ENCODE measurements around the gene HIBADH.
"Not testable (repeated sequence)": the region's sequence is repeated elsewhere in the genome, so short reads cannot be mapped to it uniquely, and the experiment has no call there.

HIBADH gene

GRCh38 chr7:27663989-27664331, 1.3 kb upstream of the HIBADH start:
- H3K27ac Mint-ChIP-seq: no peak overlapping the region
- DNase-seq (no peak), ATAC-seq (no peak)
- H3K9me3 Mint-ChIP-seq: no peaks in the 10 kb centered on the region
- H3K4me1 Mint-ChIP-seq: peaks cover 17% of the 10 kb centered on the region
- no peaks in the 10 kb centered on the region for H3K27me3 Mint-ChIP-seq
- H3K4me3 Mint-ChIP-seq: peak overlapping the region; percentile 21
- H3K36me3 Mint-ChIP-seq (ENCODE audit: low read depth): peaks cover 4% of the 10 kb centered on the region

- no peaks in the 10 kb centered on the region for H3K9me3 Mint-ChIP-seq
- H3K4me1 Mint-ChIP-seq: peaks cover 17% of the 10 kb centered on the region
- peak; percentile 37 for DNase-seq
- peak overlapping the region; percentile 68 for H3K27ac Mint-ChIP-seq
- H3K4me3 Mint-ChIP-seq: peak overlapping the region; percentile 84
- no peaks in the 10 kb centered on the region for H3K27me3 Mint-ChIP-seq
- H3K36me3 Mint-ChIP-seq (ENCODE audit: low read depth): peaks cover 4% of the 10 kb centered on the region
- ATAC-seq: no peak
Observed at GRCh38 chr7:27661811-27662489, 733 bp downstream of the HIBADH start.

- H3K9me3 Mint-ChIP-seq: no peaks in the 10 kb centered on the region
- DNase-seq: no peak
- no peak for ATAC-seq
- H3K27ac Mint-ChIP-seq: no peak overlapping the region
- no peak overlapping the region for H3K4me3 Mint-ChIP-seq
- no peaks in the 10 kb centered on the region for H3K27me3 Mint-ChIP-seq
- H3K4me1 Mint-ChIP-seq: peaks cover 7% of the 10 kb centered on the region
- H3K36me3 Mint-ChIP-seq (ENCODE audit: low read depth): peaks cover 12% of the 10 kb centered on the region
Observed at GRCh38 chr7:27656724-27657123, 6.0 kb downstream of the HIBADH start.

GRCh38 chr7:27655184-27655583, 7.5 kb downstream of the HIBADH start:
- no peaks in the 10 kb centered on the region for H3K27me3 Mint-ChIP-seq
- H3K36me3 Mint-ChIP-seq (ENCODE audit: low read depth): peaks cover 11% of the 10 kb centered on the region
- H3K27ac Mint-ChIP-seq: no peak overlapping the region
- H3K4me3 Mint-ChIP-seq: no peak overlapping the region
- DNase-seq (no peak), ATAC-seq (no peak)
- no peaks in the 10 kb centered on the region for H3K9me3 Mint-ChIP-seq
- H3K4me1 Mint-ChIP-seq: no peaks in the 10 kb centered on the region

GRCh38 chr7:27652518-27652917, 10.2 kb downstream of the HIBADH start:
- H3K9me3 Mint-ChIP-seq: no peaks in the 10 kb centered on the region
- DNase-seq (no peak), ATAC-seq (no peak)
- no peaks in the 10 kb centered on the region for H3K4me1 Mint-ChIP-seq
- H3K36me3 Mint-ChIP-seq (ENCODE audit: low read depth): peaks cover 26% of the 10 kb centered on the region
- no peak overlapping the region for H3K4me3 Mint-ChIP-seq
- H3K27me3 Mint-ChIP-seq: no peaks in the 10 kb centered on the region
- H3K27ac Mint-ChIP-seq: no peak overlapping the region

GRCh38 chr7:27651702-27652101, 11.0 kb downstream of the HIBADH start:
- no peak overlapping the region for H3K27ac Mint-ChIP-seq
- DNase-seq (no peak), ATAC-seq (no peak)
- no peaks in the 10 kb centered on the region for H3K4me1 Mint-ChIP-seq
- no peak overlapping the region for H3K4me3 Mint-ChIP-seq
- no peaks in the 10 kb centered on the region for H3K27me3 Mint-ChIP-seq
- H3K36me3 Mint-ChIP-seq (ENCODE audit: low read depth): peaks cover 29% of the 10 kb centered on the region
- H3K9me3 Mint-ChIP-seq: no peaks in the 10 kb centered on the region

- H3K27me3 Mint-ChIP-seq: no peaks in the 10 kb centered on the region
- no peaks in the 10 kb centered on the region for H3K4me1 Mint-ChIP-seq
- H3K4me3 Mint-ChIP-seq: no peak overlapping the region
- H3K9me3 Mint-ChIP-seq: no peaks in the 10 kb centered on the region
- DNase-seq (no peak), ATAC-seq (no peak)
- no peak overlapping the region for H3K27ac Mint-ChIP-seq
- H3K36me3 Mint-ChIP-seq (ENCODE audit: low read depth): peaks cover 28% of the 10 kb centered on the region
Observed at GRCh38 chr7:27650283-27650682, 12.4 kb downstream of the HIBADH start.

- Mint-ChIP-seq H3K4me3 (no peak overlapping the region), H3K27me3 (no peaks in the 10 kb centered on the region), H3K27ac (no peak overlapping the region), H3K36me3 (ENCODE audit: low read depth) (peaks cover 31% of the 10 kb centered on the region), H3K9me3 (no peaks in the 10 kb centered on the region), H3K4me1 (no peaks in the 10 kb centered on the region)
- ATAC-seq (no peak), DNase-seq (no peak)
Observed at GRCh38 chr7:27647489-27647888, 15.2 kb downstream of the HIBADH start.

- H3K4me3 Mint-ChIP-seq: no peak overlapping the region
- no peaks in the 10 kb centered on the region for H3K4me1 Mint-ChIP-seq
- no peaks in the 10 kb centered on the region for H3K27me3 Mint-ChIP-seq
- peaks cover 31% of the 10 kb centered on the region for H3K36me3 Mint-ChIP-seq (ENCODE audit: low read depth)
- H3K9me3 Mint-ChIP-seq: no peaks in the 10 kb centered on the region
- DNase-seq: no peak
- ATAC-seq: no peak
- H3K27ac Mint-ChIP-seq: no peak overlapping the region
Observed at GRCh38 chr7:27647046-27647445, 15.6 kb downstream of the HIBADH start.

GRCh38 chr7:27642271-27642670, 20.4 kb downstream of the HIBADH start:
- Mint-ChIP-seq H3K4me3 (no peak overlapping the region), H3K4me1 (peaks cover 13% of the 10 kb centered on the region), H3K27ac (no peak overlapping the region)

GRCh38 chr7:27641581-27642230, 21.0 kb downstream of the HIBADH start:
- ATAC-seq: no peak
- Mint-ChIP-seq H3K4me1 (peaks cover 16% of the 10 kb centered on the region), H3K9me3 (peaks cover 4% of the 10 kb centered on the region), H3K4me3 (no peak overlapping the region), H3K27me3 (no peaks in the 10 kb centered on the region), H3K36me3 (ENCODE audit: low read depth) (peaks cover 21% of the 10 kb centered on the region), H3K27ac (no peak overlapping the region)
- DNase-seq: no peak

More at GRCh38 chr7:27642271-27642670, 20.4 kb downstream of the HIBADH start:
- H3K9me3 Mint-ChIP-seq: peaks cover 4% of the 10 kb centered on the region
- H3K27me3 Mint-ChIP-seq: no peaks in the 10 kb centered on the region
- H3K36me3 Mint-ChIP-seq (ENCODE audit: low read depth): peaks cover 23% of the 10 kb centered on the region
- no peak for DNase-seq
- no peak for ATAC-seq

- DNase-seq (no peak), ATAC-seq (no peak)
- Mint-ChIP-seq H3K9me3 (peaks cover 4% of the 10 kb centered on the region), H3K4me3 (no peak overlapping the region), H3K36me3 (ENCODE audit: low read depth) (peaks cover 21% of the 10 kb centered on the region), H3K27ac (no peak overlapping the region), H3K27me3 (no peaks in the 10 kb centered on the region), H3K4me1 (peaks cover 22% of the 10 kb centered on the region)
Observed at GRCh38 chr7:27640884-27641574, 21.7 kb downstream of the HIBADH start.

- H3K27me3 Mint-ChIP-seq: no peaks in the 10 kb centered on the region
- H3K27ac Mint-ChIP-seq: no peak overlapping the region
- DNase-seq (no peak), ATAC-seq (no peak)
- H3K4me3 Mint-ChIP-seq: no peak overlapping the region
- H3K9me3 Mint-ChIP-seq: peaks cover 4% of the 10 kb centered on the region
- H3K4me1 Mint-ChIP-seq: peaks cover 32% of the 10 kb centered on the region
- peaks cover 21% of the 10 kb centered on the region for H3K36me3 Mint-ChIP-seq (ENCODE audit: low read depth)
Observed at GRCh38 chr7:27639851-27640250, 22.8 kb downstream of the HIBADH start.

- not testable (repeated sequence) for H3K27ac Mint-ChIP-seq, H3K9me3 Mint-ChIP-seq
Observed at GRCh38 chr7:27639048-27639447, 23.6 kb downstream of the HIBADH start.

More at GRCh38 chr7:27639048-27639447, 23.6 kb downstream of the HIBADH start:
- not testable (repeated sequence) for DNase-seq, ATAC-seq, H3K4me3 Mint-ChIP-seq, H3K27me3 Mint-ChIP-seq
- Mint-ChIP-seq H3K4me1 (peaks cover 32% of the 10 kb centered on the region), H3K36me3 (ENCODE audit: low read depth) (peaks cover 22% of the 10 kb centered on the region)
